Right kidney (tissue), 1 donor: ENCODE measurements around the gene CASP8.
"Not testable (repeated sequence)": the region's sequence is repeated elsewhere in the genome, so short reads cannot be mapped to it uniquely, and the experiment has no call there.

Source experiments
- DNase-seq: peaks from one replicate; pipeline ENCODE4 v3.0.0-alpha.2; 2016

CASP8 gene

GRCh38 chr2:201270293-201271001, 10.1 kb downstream of the CASP8 start:
- DNase-seq: no peak

- no peak for DNase-seq
These were observed 11.6 kb downstream of the CASP8 start for GRCh38 chr2:201271917-201272316.

- no peak for DNase-seq
These were observed 13.1 kb downstream of the CASP8 start for GRCh38 chr2:201273330-201273983.

GRCh38 chr2:201275069-201275468, 14.7 kb downstream of the CASP8 start:
- no peak for DNase-seq

- DNase-seq: no peak
These were observed 15.7 kb downstream of the CASP8 start for GRCh38 chr2:201275990-201276389.

- DNase-seq: no peak
These were observed 16.2 kb downstream of the CASP8 start for GRCh38 chr2:201276511-201276910.

- no peak for DNase-seq
These were observed 18.7 kb downstream of the CASP8 start for GRCh38 chr2:201279079-201279478.

GRCh38 chr2:201280191-201281040, 20.1 kb downstream of the CASP8 start:
- DNase-seq: no peak

GRCh38 chr2:201285499-201285898, 25.2 kb downstream of the CASP8 start:
- no peak for DNase-seq

GRCh38 chr2:201290457-201291148, 30.3 kb downstream of the CASP8 start:
- DNase-seq: not testable (repeated sequence)

GRCh38 chr2:201298462-201299052, 38.2 kb downstream of the CASP8 start:
- DNase-seq: no peak

- DNase-seq: not testable (repeated sequence)
These were observed 39.6 kb downstream of the CASP8 start for GRCh38 chr2:201299929-201300328.

- no peak for DNase-seq
These were observed 47.5 kb downstream of the CASP8 start for GRCh38 chr2:201307876-201308275.

GRCh38 chr2:201308914-201309313, 48.6 kb downstream of the CASP8 start:
- DNase-seq: no peak

- no peak for DNase-seq
These were observed 53.0 kb downstream of the CASP8 start for GRCh38 chr2:201313362-201313761.

- no peak for DNase-seq
These were observed 59.2 kb downstream of the CASP8 start for GRCh38 chr2:201319511-201319910.

GRCh38 chr2:201320257-201320656, 59.9 kb downstream of the CASP8 start:
- no peak for DNase-seq

GRCh38 chr2:201320701-201321100, 60.4 kb downstream of the CASP8 start:
- DNase-seq: no peak

- DNase-seq: no peak
These were observed 62.4 kb downstream of the CASP8 start for GRCh38 chr2:201322772-201323171.

- DNase-seq: no peak
These were observed 67.3 kb downstream of the CASP8 start for GRCh38 chr2:201327678-201328077.

- DNase-seq: no peak
These were observed 69.1 kb downstream of the CASP8 start for GRCh38 chr2:201329409-201329808.
